Brain microvascular endothelial cell (primary cell): ENCODE results near the gene SLC26A1.

Experiments
- DNase-seq: peaks from one replicate; pipeline ENCODE4 v3.0.0-alpha.2; 2020
- H3K27ac ChIP-seq: fragments of 250-450 bp; sonication (Bioruptor Pico); 2 replicates; pipeline ENCODE4 v1.5.1; 2020; ENCODE audit warnings: mild to moderate bottlenecking, moderate library complexity
- H3K27me3 ChIP-seq: fragments of 250-450 bp; sonication (Bioruptor Pico); replicated peaks from 2 replicates; pipeline ENCODE4 v1.5.1; 2020; ENCODE audit warnings: mild to moderate bottlenecking
- H3K36me3 ChIP-seq: fragments of 250-450 bp; sonication (Bioruptor Pico); replicated peaks from 2 replicates; pipeline ENCODE4 v1.5.1; 2020; ENCODE audit warnings: mild to moderate bottlenecking
- H3K4me3 ChIP-seq: 2 replicates; pipeline ENCODE4 v1.5.1; 2011; ENCODE audit warnings: low read depth, mild to moderate bottlenecking, control low read depth, low read length, moderate library complexity
- in situ Hi-C: cut with HindIII; loops from 2 replicates; pipeline ENCODE4 v1.10.0; 2017; ENCODE audit warnings: low sequenced_read_pairs, low pct_ligation_motif_present
- TF ChIP-seq, protein P1 (sequence below): IDR thresholded peaks from 2 replicates; pipeline ENCODE4 v1.5.1; 2011; ENCODE audit warnings: low read depth, mild to moderate bottlenecking, moderate library complexity, low read length, control low read depth, inconsistent platforms; ENCODE audit errors: missing control alignments

SLC26A1 gene

DNA sequence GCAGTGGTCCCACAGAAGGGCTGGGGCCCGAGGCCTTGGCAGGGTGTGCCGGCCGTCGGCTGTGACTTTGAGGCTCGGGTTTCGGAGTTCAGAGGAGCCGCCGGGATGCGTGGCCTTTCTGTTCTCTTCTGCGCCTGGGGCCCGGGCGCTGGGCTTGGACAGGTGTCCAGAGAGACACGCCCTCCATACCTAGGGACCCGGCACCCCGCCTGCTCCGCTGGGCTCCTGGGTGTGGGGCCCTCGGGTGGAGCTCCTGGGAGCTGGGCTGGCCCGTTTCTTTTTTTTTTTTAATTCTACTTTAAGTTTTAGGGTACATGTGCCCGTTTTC lies 29.5 kb upstream of the SLC26A1 start:
- in situ Hi-C loops, result no loop called here
- TF ChIP-seq, protein P1, sequence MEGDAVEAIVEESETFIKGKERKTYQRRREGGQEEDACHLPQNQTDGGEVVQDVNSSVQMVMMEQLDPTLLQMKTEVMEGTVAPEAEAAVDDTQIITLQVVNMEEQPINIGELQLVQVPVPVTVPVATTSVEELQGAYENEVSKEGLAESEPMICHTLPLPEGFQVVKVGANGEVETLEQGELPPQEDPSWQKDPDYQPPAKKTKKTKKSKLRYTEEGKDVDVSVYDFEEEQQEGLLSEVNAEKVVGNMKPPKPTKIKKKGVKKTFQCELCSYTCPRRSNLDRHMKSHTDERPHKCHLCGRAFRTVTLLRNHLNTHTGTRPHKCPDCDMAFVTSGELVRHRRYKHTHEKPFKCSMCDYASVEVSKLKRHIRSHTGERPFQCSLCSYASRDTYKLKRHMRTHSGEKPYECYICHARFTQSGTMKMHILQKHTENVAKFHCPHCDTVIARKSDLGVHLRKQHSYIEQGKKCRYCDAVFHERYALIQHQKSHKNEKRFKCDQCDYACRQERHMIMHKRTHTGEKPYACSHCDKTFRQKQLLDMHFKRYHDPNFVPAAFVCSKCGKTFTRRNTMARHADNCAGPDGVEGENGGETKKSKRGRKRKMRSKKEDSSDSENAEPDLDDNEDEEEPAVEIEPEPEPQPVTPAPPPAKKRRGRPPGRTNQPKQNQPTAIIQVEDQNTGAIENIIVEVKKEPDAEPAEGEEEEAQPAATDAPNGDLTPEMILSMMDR, result no peak
- H3K4me3 ChIP-seq, result no peak overlapping the region
- H3K27ac ChIP-seq, result no peak overlapping the region
- no peak for DNase-seq
- no peaks in the 10 kb centered on the region for H3K27me3 ChIP-seq
- peaks cover 14% of the 10 kb centered on the region for H3K36me3 ChIP-seq

DNA sequence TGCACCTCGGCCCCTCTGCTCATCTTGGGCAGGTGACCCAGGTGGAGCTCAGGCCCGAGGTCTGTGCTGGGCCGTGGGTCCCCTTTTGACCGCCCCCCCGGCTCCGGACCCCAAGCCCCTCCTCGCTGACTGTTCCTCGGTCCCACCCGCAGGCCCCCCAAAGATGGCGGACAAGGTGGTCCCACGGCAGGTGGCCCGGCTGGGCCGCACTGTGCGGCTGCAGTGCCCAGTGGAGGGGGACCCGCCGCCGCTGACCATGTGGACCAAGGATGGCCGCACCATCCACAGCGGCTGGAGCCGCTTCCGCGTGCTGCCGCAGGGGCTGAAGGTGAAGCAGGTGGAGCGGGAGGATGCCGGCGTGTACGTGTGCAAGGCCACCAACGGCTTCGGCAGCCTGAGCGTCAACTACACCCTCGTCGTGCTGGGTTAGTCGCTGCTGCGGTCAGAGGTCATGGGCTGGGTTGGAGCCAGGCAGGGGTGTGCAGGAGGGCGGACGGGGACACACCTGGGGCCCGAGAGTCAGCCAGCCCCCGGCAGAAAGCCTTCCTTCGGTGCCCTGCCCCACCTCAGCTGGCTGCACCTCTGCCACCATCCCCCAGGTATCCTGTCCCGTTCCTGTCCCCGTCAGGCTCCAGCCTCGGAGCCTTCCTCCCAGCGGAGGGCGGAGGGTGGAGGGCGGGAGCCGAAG lies 29.0 kb upstream of the SLC26A1 start:
- TF ChIP-seq, protein P1, result no peak
- Histone ChIP-seq H3K36me3 (peaks cover 14% of the 10 kb centered on the region), H3K27me3 (no peaks in the 10 kb centered on the region), H3K27ac (no peak overlapping the region), H3K4me3 (no peak overlapping the region)
- in situ Hi-C loops, result no loop called here
- DNase-seq, result no peak

GRCh38 chr4:1021386-1022050 lies 28.3 kb upstream of the SLC26A1 start:
- Histone ChIP-seq H3K27ac (no peak overlapping the region), H3K27me3 (no peaks in the 10 kb centered on the region), H3K4me3 (no peak overlapping the region), H3K36me3 (peaks cover 14% of the 10 kb centered on the region)
- in situ Hi-C loops, result no loop called here
- no peak for DNase-seq
- TF ChIP-seq, protein P1, result no peak

- Histone ChIP-seq H3K27me3 (no peaks in the 10 kb centered on the region), H3K27ac (no peak overlapping the region), H3K36me3 (peaks cover 8% of the 10 kb centered on the region), H3K4me3 (no peak overlapping the region)
- in situ Hi-C loops, result no loop called here
- no peak for DNase-seq
- TF ChIP-seq, protein P1, result no peak
Measured at GRCh38 chr4:1019729-1020470, 26.7 kb upstream of the SLC26A1 start.

DNA sequence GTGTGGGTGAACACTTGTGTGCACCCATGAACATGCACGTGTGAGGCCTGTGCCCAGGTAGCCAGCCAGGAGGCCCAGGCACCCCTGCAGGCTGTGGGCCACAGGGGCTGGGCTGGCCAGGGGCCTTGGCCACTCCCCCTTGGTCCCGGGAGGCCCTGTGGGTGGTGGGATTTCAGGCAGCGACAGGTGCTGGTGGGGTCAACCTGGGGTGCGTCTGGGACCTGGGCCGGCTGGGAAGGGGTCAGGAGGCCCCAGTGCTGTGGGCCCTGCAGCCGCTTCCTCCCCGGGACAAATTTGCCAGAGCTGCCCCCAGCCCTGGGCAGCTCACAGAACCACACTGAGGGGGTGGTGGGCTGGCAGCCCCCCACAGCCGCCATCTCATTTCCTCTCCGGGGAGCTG lies 26.1 kb upstream of the SLC26A1 start:
- no peaks in the 10 kb centered on the region for H3K27me3 ChIP-seq
- no peak for DNase-seq
- TF ChIP-seq, protein P1, result no peak
- in situ Hi-C loops, result no loop called here
- peaks cover 2% of the 10 kb centered on the region for H3K36me3 ChIP-seq
- H3K4me3 ChIP-seq, result no peak overlapping the region
- H3K27ac ChIP-seq, result no peak overlapping the region
